Measurements from ENCODE around the gene MAX.

The MAX gene

DNA sequence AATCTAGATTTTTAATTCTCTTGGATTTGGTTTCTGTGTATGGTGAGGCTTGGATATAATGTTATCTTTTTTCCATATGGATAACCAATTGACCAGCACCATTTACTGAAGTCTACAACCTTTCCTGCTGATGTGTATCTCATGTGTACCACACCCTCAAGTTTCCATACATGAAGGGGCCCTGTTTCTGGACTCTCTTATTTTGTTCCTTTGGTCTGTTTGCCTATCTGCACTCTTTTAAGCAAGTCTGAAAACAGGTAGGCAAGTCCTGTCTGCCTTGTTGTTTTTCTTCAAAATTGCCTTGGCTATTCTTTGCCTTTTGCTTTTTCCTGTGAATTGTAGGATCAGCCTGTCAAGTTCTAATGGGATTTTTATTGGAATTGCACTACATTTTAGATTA lies 44.6 kb downstream of the MAX start:
- Histone ChIP-seq H3K36me3 (ENCODE audit: control insufficient read depth in 2 of 2, insufficient read depth in 2 of 2, low read length in 2 of 2) (peaks cover 31 to 45% of the 10 kb centered on the region in 2 donors), H3K27me3 (ENCODE audit: control insufficient read depth in 2 of 2, insufficient read depth in 2 of 2, low read length in 2 of 2) (no peaks in the 10 kb centered on the region), H3K4me1 (ENCODE audit: control insufficient read depth in 2 of 2, insufficient read depth in 2 of 2, low read length in 2 of 2) (no peaks in the 10 kb centered on the region), H3K9me3 (ENCODE audit: control insufficient read depth in 2 of 2, low read length in 2 of 2) (no peaks in the 10 kb centered on the region), H3K27ac (ENCODE audit: low read depth in 2 of 2, low read length in 2 of 2) (no peak overlapping the region), H3K9ac (ENCODE audit: low read depth in 1 of 2, low read length in 2 of 2) (no peak overlapping the region), H3K4me3 (ENCODE audit: low read length in 2 of 2) (no peak overlapping the region)

DNA sequence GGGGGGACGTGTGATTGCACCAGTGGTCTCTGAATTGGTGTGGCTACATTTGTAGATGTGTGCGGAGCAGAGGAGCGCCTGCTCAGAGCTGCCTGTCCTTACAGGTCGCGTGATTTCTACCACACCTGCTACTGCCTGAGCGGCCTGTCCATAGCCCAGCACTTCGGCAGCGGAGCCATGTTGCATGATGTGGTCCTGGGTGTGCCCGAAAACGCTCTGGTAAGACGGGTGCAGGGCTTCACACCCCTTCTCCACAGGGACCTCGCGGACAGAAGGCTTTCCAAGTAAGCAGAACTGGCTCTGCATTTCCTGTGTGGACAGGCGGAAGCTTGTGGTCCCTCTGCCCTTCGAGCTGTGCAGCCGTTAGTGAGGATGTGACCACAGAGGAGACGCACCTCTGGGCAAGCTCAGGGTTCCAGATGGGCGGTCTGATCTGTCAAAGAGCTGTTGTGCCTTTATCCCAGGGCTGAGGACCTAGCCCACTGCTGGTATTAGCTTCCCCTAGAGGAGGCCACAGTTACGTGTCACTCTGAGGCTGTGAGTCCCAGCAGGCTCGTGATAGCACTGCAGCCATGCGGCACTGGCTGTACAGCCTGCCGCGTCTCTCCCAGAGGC lies 47.7 kb downstream of the MAX start:
- H3K27ac ChIP-seq (ENCODE audit: low read depth in 2 of 2, low read length in 2 of 2): no peak overlapping the region

DNA sequence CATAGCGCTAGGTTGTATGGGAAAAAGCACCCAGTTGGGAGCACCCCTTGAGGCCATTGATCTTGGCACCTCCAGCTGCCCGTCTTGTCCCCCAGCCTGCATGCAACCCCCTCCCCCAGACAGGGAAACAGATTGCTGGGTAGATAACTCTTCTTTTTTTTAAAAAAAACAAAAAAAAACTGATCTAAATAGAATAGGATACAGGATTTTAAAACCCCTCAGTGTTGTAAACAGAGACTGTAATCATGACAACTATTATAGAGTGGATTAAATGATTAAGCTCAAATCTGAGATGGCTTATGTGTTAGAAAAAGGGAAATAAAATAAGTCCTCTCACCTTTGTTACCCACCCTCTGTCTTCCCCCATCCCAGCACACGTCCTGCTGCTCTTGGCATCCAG lies 48.9 kb downstream of the MAX start:
- Histone ChIP-seq H3K36me3 (ENCODE audit: control insufficient read depth in 2 of 2, insufficient read depth in 2 of 2, low read length in 2 of 2) (peaks cover 16 to 26% of the 10 kb centered on the region in 2 donors), H3K9ac (ENCODE audit: low read depth in 1 of 2, low read length in 2 of 2) (no peak overlapping the region), H3K9me3 (ENCODE audit: control insufficient read depth in 2 of 2, low read length in 2 of 2) (no peaks in the 10 kb centered on the region), H3K27me3 (ENCODE audit: control insufficient read depth in 2 of 2, insufficient read depth in 2 of 2, low read length in 2 of 2) (no peaks in the 10 kb centered on the region), H3K4me3 (ENCODE audit: low read length in 2 of 2) (no peak overlapping the region), H3K4me1 (ENCODE audit: control insufficient read depth in 2 of 2, insufficient read depth in 2 of 2, low read length in 2 of 2) (peaks cover 0 to under 1% of the 10 kb centered on the region in 2 donors), H3K27ac (ENCODE audit: low read depth in 2 of 2, low read length in 2 of 2) (no peak overlapping the region)

More for the DNA sequence above, 47.7 kb downstream of the MAX start:
- no peak overlapping the region for H3K9ac ChIP-seq (ENCODE audit: low read depth in 1 of 2, low read length in 2 of 2)
- H3K4me3 ChIP-seq (ENCODE audit: low read length in 2 of 2): no peak overlapping the region
- H3K9me3 ChIP-seq (ENCODE audit: control insufficient read depth in 2 of 2, low read length in 2 of 2): no peaks in the 10 kb centered on the region
- H3K36me3 ChIP-seq (ENCODE audit: control insufficient read depth in 2 of 2, insufficient read depth in 2 of 2, low read length in 2 of 2): peaks cover 16 to 26% of the 10 kb centered on the region in 2 donors
- no peaks in the 10 kb centered on the region for H3K27me3 ChIP-seq (ENCODE audit: control insufficient read depth in 2 of 2, insufficient read depth in 2 of 2, low read length in 2 of 2)
- no peaks in the 10 kb centered on the region for H3K4me1 ChIP-seq (ENCODE audit: control insufficient read depth in 2 of 2, insufficient read depth in 2 of 2, low read length in 2 of 2)

DNA sequence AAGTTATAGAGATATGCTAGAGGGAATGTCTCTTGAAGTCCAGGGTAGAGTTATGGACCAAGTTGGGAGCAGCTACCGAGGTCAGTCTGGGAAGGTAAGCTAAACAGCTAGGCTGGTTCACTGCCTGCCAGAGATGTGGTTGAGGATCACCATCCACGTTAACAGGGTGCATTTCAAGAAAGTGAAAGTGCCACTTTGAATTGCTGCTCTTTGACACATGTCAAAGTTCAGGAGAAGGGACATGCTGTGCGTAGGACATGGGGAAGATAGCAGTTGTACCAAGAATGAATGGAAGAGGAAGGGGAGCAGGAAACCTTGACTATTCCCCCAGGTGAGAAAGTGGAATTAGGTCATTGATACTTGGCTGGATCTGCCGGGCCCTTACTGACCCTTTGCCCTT lies 49.5 kb downstream of the MAX start:
- Histone ChIP-seq H3K4me3 (ENCODE audit: low read length in 2 of 2) (no peak overlapping the region), H3K9ac (ENCODE audit: low read depth in 1 of 2, low read length in 2 of 2) (no peak overlapping the region), H3K27ac (ENCODE audit: low read depth in 2 of 2, low read length in 2 of 2) (no peak overlapping the region), H3K27me3 (ENCODE audit: control insufficient read depth in 2 of 2, insufficient read depth in 2 of 2, low read length in 2 of 2) (no peaks in the 10 kb centered on the region), H3K4me1 (ENCODE audit: control insufficient read depth in 2 of 2, insufficient read depth in 2 of 2, low read length in 2 of 2) (peaks cover 0 to 3% of the 10 kb centered on the region in 2 donors), H3K36me3 (ENCODE audit: control insufficient read depth in 2 of 2, insufficient read depth in 2 of 2, low read length in 2 of 2) (peaks cover 16 to 26% of the 10 kb centered on the region in 2 donors), H3K9me3 (ENCODE audit: control insufficient read depth in 2 of 2, low read length in 2 of 2) (no peaks in the 10 kb centered on the region)

DNA sequence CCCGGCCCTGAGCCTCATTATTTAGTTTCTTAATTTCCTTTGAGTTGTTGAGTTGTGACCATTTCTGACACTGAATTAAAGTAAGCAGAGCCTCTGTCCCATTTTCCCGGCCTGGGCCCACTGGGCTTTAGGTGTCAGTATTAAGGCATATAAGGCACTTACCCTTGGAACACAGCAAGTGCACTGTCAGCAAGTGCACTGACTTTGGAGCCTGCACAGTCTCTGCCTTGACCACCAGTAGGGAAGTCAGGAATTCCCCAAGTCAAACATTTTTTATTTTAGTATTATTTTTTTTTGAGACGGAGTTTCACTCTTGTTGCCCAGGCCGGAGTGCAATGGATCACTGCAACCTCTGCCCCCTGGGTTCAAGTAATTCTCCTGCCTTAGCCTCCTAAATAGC lies 56.6 kb downstream of the MAX start:
- no peak overlapping the region for H3K27ac ChIP-seq (ENCODE audit: low read depth in 2 of 2, low read length in 2 of 2)
- peaks cover 0 to 14% of the 10 kb centered on the region in 2 donors for H3K36me3 ChIP-seq (ENCODE audit: control insufficient read depth in 2 of 2, insufficient read depth in 2 of 2, low read length in 2 of 2)

DNA sequence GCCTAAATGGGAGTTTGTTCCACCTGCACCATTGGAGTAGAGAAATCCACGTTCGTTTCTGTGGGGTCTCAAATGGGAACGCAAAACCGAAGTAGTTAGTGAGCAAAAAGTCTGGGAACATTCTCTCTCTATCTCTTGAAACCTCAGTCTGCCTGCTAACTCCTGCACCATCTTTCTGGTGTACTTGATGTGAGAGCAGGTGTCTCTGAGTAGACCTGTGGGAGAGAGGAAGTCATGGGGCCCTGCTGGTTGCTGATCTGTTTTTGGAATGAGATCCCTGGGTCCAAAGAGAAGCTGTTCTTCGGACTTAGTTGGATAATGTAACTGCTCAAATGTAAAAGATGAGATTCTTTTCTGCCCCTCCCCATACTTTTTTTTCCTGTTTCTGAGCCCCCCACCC lies 57.3 kb downstream of the MAX start:
- Histone ChIP-seq H3K9ac (ENCODE audit: low read depth in 1 of 2, low read length in 2 of 2) (no peak overlapping the region), H3K9me3 (ENCODE audit: control insufficient read depth in 2 of 2, low read length in 2 of 2) (no peaks in the 10 kb centered on the region), H3K36me3 (ENCODE audit: control insufficient read depth in 2 of 2, insufficient read depth in 2 of 2, low read length in 2 of 2) (peaks cover 0 to 14% of the 10 kb centered on the region in 2 donors), H3K4me3 (ENCODE audit: low read length in 2 of 2) (no peak overlapping the region), H3K27me3 (ENCODE audit: control insufficient read depth in 2 of 2, insufficient read depth in 2 of 2, low read length in 2 of 2) (no peaks in the 10 kb centered on the region), H3K4me1 (ENCODE audit: control insufficient read depth in 2 of 2, insufficient read depth in 2 of 2, low read length in 2 of 2) (peaks cover 5 to 19% of the 10 kb centered on the region in 2 donors), H3K27ac (ENCODE audit: low read depth in 2 of 2, low read length in 2 of 2) (no peak overlapping the region)

More for the DNA sequence above, 56.6 kb downstream of the MAX start:
- H3K9me3 ChIP-seq (ENCODE audit: control insufficient read depth in 2 of 2, low read length in 2 of 2): no peaks in the 10 kb centered on the region
- peaks cover 5 to 18% of the 10 kb centered on the region in 2 donors for H3K4me1 ChIP-seq (ENCODE audit: control insufficient read depth in 2 of 2, insufficient read depth in 2 of 2, low read length in 2 of 2)
- no peak overlapping the region for H3K9ac ChIP-seq (ENCODE audit: low read depth in 1 of 2, low read length in 2 of 2)
- no peak overlapping the region for H3K4me3 ChIP-seq (ENCODE audit: low read length in 2 of 2)
- no peaks in the 10 kb centered on the region for H3K27me3 ChIP-seq (ENCODE audit: control insufficient read depth in 2 of 2, insufficient read depth in 2 of 2, low read length in 2 of 2)

DNA sequence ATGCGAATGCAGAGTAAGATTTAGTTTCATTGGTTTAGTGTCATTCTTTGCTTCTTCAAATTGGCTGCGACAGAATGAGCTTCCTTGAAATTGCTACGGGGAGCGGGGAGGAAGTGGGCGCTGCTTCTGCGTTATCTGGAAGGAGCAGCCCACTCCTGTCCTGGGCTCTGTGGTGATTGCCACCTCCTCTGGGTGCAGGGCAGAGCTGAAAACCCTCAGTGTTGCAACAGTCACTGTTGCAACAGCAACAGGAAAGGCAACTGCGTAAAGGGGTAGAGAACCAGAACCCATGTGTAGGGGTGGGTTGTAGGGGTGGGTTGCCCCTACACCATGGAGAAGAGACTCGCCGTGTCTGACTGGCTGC lies 57.7 kb downstream of the MAX start:
- no peaks in the 10 kb centered on the region for H3K27me3 ChIP-seq (ENCODE audit: control insufficient read depth in 2 of 2, insufficient read depth in 2 of 2, low read length in 2 of 2)
- H3K27ac ChIP-seq (ENCODE audit: low read depth in 2 of 2, low read length in 2 of 2): no peak overlapping the region
- H3K9ac ChIP-seq (ENCODE audit: low read depth in 1 of 2, low read length in 2 of 2): no peak overlapping the region
- peaks cover 5 to 19% of the 10 kb centered on the region in 2 donors for H3K4me1 ChIP-seq (ENCODE audit: control insufficient read depth in 2 of 2, insufficient read depth in 2 of 2, low read length in 2 of 2)
- no peaks in the 10 kb centered on the region for H3K9me3 ChIP-seq (ENCODE audit: control insufficient read depth in 2 of 2, low read length in 2 of 2)
- peaks cover 0 to 14% of the 10 kb centered on the region in 2 donors for H3K36me3 ChIP-seq (ENCODE audit: control insufficient read depth in 2 of 2, insufficient read depth in 2 of 2, low read length in 2 of 2)
- H3K4me3 ChIP-seq (ENCODE audit: low read length in 2 of 2): no peak overlapping the region

DNA sequence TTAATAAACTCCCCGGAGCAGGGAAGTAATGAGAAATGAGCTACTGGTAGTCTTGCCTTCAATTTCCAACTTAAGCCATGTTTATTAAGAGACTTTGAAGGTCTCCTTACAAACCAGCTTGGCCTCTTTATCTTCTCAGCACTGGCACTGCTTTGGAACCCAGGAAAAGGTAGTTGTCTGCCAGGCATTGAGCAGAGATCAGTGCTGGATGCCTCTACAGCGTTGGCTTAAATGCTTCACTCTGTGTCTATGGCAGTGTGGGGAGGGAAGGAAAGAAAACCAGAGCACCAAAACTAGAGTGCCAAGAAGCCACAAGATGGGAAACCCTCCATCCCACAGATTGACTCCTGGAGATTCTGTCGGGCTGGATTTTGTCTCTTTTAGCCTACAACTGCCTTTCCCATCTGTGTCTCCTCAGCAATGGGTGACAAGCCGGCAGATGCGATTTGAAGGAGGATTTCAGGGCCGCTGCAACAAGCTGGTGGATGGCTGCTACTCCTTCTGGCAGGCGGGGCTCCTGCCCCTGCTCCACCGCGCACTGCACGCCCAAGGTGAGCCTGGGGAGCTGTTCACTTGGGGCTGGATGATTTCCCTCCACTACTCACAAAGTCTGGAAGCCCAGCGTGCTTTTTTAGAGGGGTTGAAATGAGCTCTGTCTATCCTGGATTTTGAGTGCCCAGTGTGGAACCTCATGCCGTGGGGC lies 58.3 kb downstream of the MAX start:
- H3K4me1 ChIP-seq (ENCODE audit: control insufficient read depth in 2 of 2, insufficient read depth in 2 of 2, low read length in 2 of 2): peaks cover 5 to 19% of the 10 kb centered on the region in 2 donors
- H3K9me3 ChIP-seq (ENCODE audit: control insufficient read depth in 2 of 2, low read length in 2 of 2): no peaks in the 10 kb centered on the region
- no peak overlapping the region for H3K4me3 ChIP-seq (ENCODE audit: low read length in 2 of 2)
- no peaks in the 10 kb centered on the region for H3K27me3 ChIP-seq (ENCODE audit: control insufficient read depth in 2 of 2, insufficient read depth in 2 of 2, low read length in 2 of 2)
- H3K9ac ChIP-seq (ENCODE audit: low read depth in 1 of 2, low read length in 2 of 2): no peak overlapping the region
- H3K27ac ChIP-seq (ENCODE audit: low read depth in 2 of 2, low read length in 2 of 2): no peak overlapping the region
- peaks cover 0 to 14% of the 10 kb centered on the region in 2 donors for H3K36me3 ChIP-seq (ENCODE audit: control insufficient read depth in 2 of 2, insufficient read depth in 2 of 2, low read length in 2 of 2)

DNA sequence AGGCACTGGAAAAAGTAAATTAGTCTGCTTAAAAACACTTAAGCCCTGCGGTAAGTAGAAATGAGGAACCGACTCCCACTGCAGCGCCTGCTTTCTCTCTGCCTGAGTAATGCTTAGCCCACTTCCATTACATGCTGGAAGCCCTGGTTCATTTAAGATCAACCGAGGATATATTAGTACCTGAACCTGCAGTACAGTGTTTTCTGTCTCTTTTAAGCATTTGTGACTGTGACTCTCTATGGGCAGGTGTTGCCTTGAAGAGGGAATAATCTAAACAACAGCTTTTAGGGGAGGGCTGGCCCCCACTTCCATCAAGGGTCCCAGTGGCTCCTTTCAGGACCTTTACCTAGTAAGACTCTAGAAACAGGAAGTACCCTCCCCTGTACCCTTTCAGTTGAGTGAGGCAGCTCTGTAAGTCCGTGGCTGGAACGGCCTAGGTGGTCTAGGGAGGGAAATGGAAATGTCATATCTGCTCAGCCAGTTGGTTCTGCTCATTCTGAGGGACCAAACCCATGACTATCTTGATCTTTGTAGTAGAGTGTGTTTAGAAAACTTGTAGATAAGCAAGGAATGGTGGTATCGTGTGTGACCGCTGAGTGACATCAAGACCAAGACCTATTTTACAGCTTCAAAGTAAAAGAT lies 59.5 kb downstream of the MAX start:
- no peak overlapping the region for H3K27ac ChIP-seq (ENCODE audit: low read depth in 2 of 2, low read length in 2 of 2)
- H3K36me3 ChIP-seq (ENCODE audit: control insufficient read depth in 2 of 2, insufficient read depth in 2 of 2, low read length in 2 of 2): peaks cover 0 to 14% of the 10 kb centered on the region in 2 donors
- no peak overlapping the region for H3K9ac ChIP-seq (ENCODE audit: low read depth in 1 of 2, low read length in 2 of 2)
- peaks cover 5 to 16% of the 10 kb centered on the region in 2 donors for H3K4me1 ChIP-seq (ENCODE audit: control insufficient read depth in 2 of 2, insufficient read depth in 2 of 2, low read length in 2 of 2)
- no peak overlapping the region for H3K4me3 ChIP-seq (ENCODE audit: low read length in 2 of 2)
- H3K27me3 ChIP-seq (ENCODE audit: control insufficient read depth in 2 of 2, insufficient read depth in 2 of 2, low read length in 2 of 2): no peaks in the 10 kb centered on the region
- H3K9me3 ChIP-seq (ENCODE audit: control insufficient read depth in 2 of 2, low read length in 2 of 2): no peaks in the 10 kb centered on the region

DNA sequence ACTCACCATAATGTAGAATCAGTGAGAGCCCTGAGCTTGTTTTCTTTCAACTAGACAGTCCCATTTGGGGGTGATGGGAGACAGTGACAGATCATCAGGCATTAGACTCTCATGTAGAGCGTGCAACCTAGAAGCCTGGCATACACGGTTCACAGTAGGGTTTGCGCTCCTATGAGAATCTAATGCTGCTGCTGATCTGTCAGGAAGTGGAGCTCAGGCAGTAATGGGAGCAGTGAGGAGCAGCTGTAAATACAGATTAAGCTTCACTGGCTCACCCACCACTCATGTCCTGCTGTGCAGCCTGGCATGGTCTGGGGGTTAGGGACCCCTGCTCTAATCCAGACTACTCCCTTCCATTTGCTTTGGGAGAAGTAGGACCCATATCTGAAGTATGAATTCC lies 60.0 kb downstream of the MAX start:
- H3K27ac ChIP-seq (ENCODE audit: low read depth in 2 of 2, low read length in 2 of 2): no peak overlapping the region
- H3K9ac ChIP-seq (ENCODE audit: low read depth in 1 of 2, low read length in 2 of 2): no peak overlapping the region
- H3K9me3 ChIP-seq (ENCODE audit: control insufficient read depth in 2 of 2, low read length in 2 of 2): no peaks in the 10 kb centered on the region
- H3K36me3 ChIP-seq (ENCODE audit: control insufficient read depth in 2 of 2, insufficient read depth in 2 of 2, low read length in 2 of 2): peaks cover 0 to 14% of the 10 kb centered on the region in 2 donors
- H3K4me1 ChIP-seq (ENCODE audit: control insufficient read depth in 2 of 2, insufficient read depth in 2 of 2, low read length in 2 of 2): peaks cover 5 to 13% of the 10 kb centered on the region in 2 donors
- H3K4me3 ChIP-seq (ENCODE audit: low read length in 2 of 2): no peak overlapping the region
- H3K27me3 ChIP-seq (ENCODE audit: control insufficient read depth in 2 of 2, insufficient read depth in 2 of 2, low read length in 2 of 2): no peaks in the 10 kb centered on the region
